ENCODE measurements around the gene HOXB9.

HOXB9 gene

GRCh38 chr17:48579760-48580554 lies 46.2 kb downstream of the HOXB9 start:
- DNase-seq, result no peak

GRCh38 chr17:48579471-48579759 lies 46.7 kb downstream of the HOXB9 start:
- DNase-seq, result no peak

GRCh38 chr17:48578616-48579470 lies 47.3 kb downstream of the HOXB9 start:
- no peak for DNase-seq

- peak; percentile 45 for DNase-seq
These were observed 48.1 kb downstream of the HOXB9 start, which contains the start of gene HOXB4 for GRCh38 chr17:48577946-48578615. Gene HOXB4 (minus strand): TSS chr17:48578350. CDS start chr17:48578319, 31 bp downstream.

- DNase-seq, result no peak
These were observed 48.7 kb downstream of the HOXB9 start for GRCh38 chr17:48577330-48577945.

GRCh38 chr17:48576479-48577309 lies 49.5 kb downstream of the HOXB9 start:
- DNase-seq, result no peak

- DNase-seq, result no peak
These were observed 50.3 kb downstream of the HOXB9 start for GRCh38 chr17:48575673-48576478.

GRCh38 chr17:48575066-48575582 lies 51.0 kb downstream of the HOXB9 start:
- DNase-seq, result no peak

- DNase-seq, result no peak
These were observed 51.6 kb downstream of the HOXB9 start for GRCh38 chr17:48574505-48575065.

- no peak for DNase-seq
These were observed 54.2 kb downstream of the HOXB9 start for GRCh38 chr17:48571826-48572417.

Measured in NCI-H446 treated with DMSO at 0.1 percent for 48 hours (cell line).